Superior temporal gyrus (tissue), 1 donor: ENCODE data around the gene TOMM7.
"Not testable (repeated sequence)": the region's sequence is repeated elsewhere in the genome, so short reads cannot be mapped to it uniquely, and the experiment has no call there.

Experiments used
- DNase-seq: peaks from one replicate; pipeline ENCODE4 v3.0.0-alpha.2; 2016; ENCODE audit errors: extremely low spot score

TOMM7 gene

GRCh38 chr7:22821702-22822485 lies 755 bp downstream of the TOMM7 start:
- no peak for DNase-seq

- no peak for DNase-seq
Observed at GRCh38 chr7:22819476-22819875, 3.2 kb downstream of the TOMM7 start.

- DNase-seq, result no peak
Observed at GRCh38 chr7:22814261-22815208, 8.1 kb downstream of the TOMM7 start.

- no peak for DNase-seq
Observed at GRCh38 chr7:22812353-22812752, 10.3 kb downstream of the TOMM7 start.

- DNase-seq, result no peak
Observed at GRCh38 chr7:22811746-22812280, 10.8 kb downstream of the TOMM7 start.

GRCh38 chr7:22810843-22811242 lies 11.8 kb downstream of the TOMM7 start:
- DNase-seq, result no peak

- no peak for DNase-seq
Observed at GRCh38 chr7:22809902-22810642, 12.6 kb downstream of the TOMM7 start.

- DNase-seq, result no peak
Observed at GRCh38 chr7:22808140-22808539, 14.5 kb downstream of the TOMM7 start.

GRCh38 chr7:22806752-22807151 lies 15.9 kb downstream of the TOMM7 start:
- DNase-seq, result no peak

GRCh38 chr7:22805227-22805626 lies 17.4 kb downstream of the TOMM7 start:
- no peak for DNase-seq

GRCh38 chr7:22802831-22803230 lies 19.8 kb downstream of the TOMM7 start:
- not testable (repeated sequence) for DNase-seq

- DNase-seq, result no peak
Observed at GRCh38 chr7:22802426-22802825, 20.2 kb downstream of the TOMM7 start.

GRCh38 chr7:22801912-22802311 lies 20.7 kb downstream of the TOMM7 start:
- DNase-seq, result no peak

GRCh38 chr7:22799633-22800032 lies 23.0 kb downstream of the TOMM7 start:
- no peak for DNase-seq

GRCh38 chr7:22793593-22794462 lies 28.8 kb downstream of the TOMM7 start:
- DNase-seq, result no peak

- no peak for DNase-seq
Observed at GRCh38 chr7:22791204-22792158, 31.2 kb downstream of the TOMM7 start.

GRCh38 chr7:22790640-22791039 lies 32.0 kb downstream of the TOMM7 start:
- not testable (repeated sequence) for DNase-seq

- DNase-seq, result no peak
Observed at GRCh38 chr7:22787951-22788350, 34.7 kb downstream of the TOMM7 start.

- DNase-seq, result no peak
Observed at GRCh38 chr7:22786290-22786932, 36.2 kb downstream of the TOMM7 start.
